H1 (cell line): ENCODE results near the gene EHHADH. TPM values are rescaled to one million over a fixed set of nuclear protein-coding genes. Genes with fewer than 3 reads are reported as not detected.

Source experiments
- CTCF ChIA-PET: fragments of 300-600 bp; sonication (Branson Sonifier 250); formaldehyde crosslinking; loops from one replicate; lab custom pipeline; 2021; ENCODE audit not compliant: partially characterized antibody; lab: Charles Lee
- POLR2A ChIA-PET: fragments of 300-600 bp; sonication (Branson Sonifier 250); formaldehyde crosslinking; loops from one replicate; lab custom pipeline; 2021; ENCODE audit warnings: inconsistent platforms; ENCODE audit not compliant: partially characterized antibody; lab: Charles Lee
- DNase-seq, 2 experiments: peaks; one replicate each; pipeline versions ENCODE4 v3.0.0 to v3.0.0-alpha.2; 2010 to 2022; ENCODE audit warnings: low spot score in 2 of 2, low read depth in 1 of 2, mixed read lengths in 1 of 2
- FAIRE-seq: peaks from 2 replicates; lab custom pipeline; 2011; peaks lifted over from hg19 to GRCh38; lab: Jason Lieb, UNC
- H2AFZ ChIP-seq: 2 replicates; pipeline ENCODE4 v1.8.1; 2012; ENCODE audit warnings: low read length, inconsistent platforms
- H2AK5ac ChIP-seq: 2 replicates; pipeline ENCODE4 v1.6.1; 2013; ENCODE audit warnings: low read depth, low read length
- H2BK120ac ChIP-seq: replicated peaks from 2 replicates; pipeline ENCODE3; 2013; ENCODE audit warnings: low read depth, low read length, inconsistent platforms
- H2BK12ac ChIP-seq: 2 replicates; pipeline ENCODE4 v1.6.1; 2013; ENCODE audit warnings: low read depth, low read length
- H2BK15ac ChIP-seq: 2 replicates; pipeline ENCODE4 v1.6.1; 2013; ENCODE audit warnings: low read length
- H2BK20ac ChIP-seq: 2 replicates; pipeline ENCODE4 v1.6.1; 2013; ENCODE audit warnings: low read length
- H2BK5ac ChIP-seq: 2 replicates; pipeline ENCODE4 v1.6.1; 2013; ENCODE audit warnings: low read depth, low read length
- H3K14ac ChIP-seq: 2 replicates; pipeline ENCODE4 v1.6.1; 2013; ENCODE audit warnings: inconsistent platforms; ENCODE audit not compliant: insufficient read length
- H3K18ac ChIP-seq: 2 replicates; pipeline ENCODE4 v1.6.1; 2013; ENCODE audit warnings: low read length; ENCODE audit errors: extremely low read depth
- H3K23ac ChIP-seq: 2 replicates; pipeline ENCODE4 v1.6.1; 2013; ENCODE audit warnings: inconsistent platforms; ENCODE audit not compliant: insufficient read length
- H3K23me2 ChIP-seq: 2 replicates; pipeline ENCODE4 v1.6.1; 2013; ENCODE audit warnings: low read depth, low read length
- H3K27ac ChIP-seq: 2 replicates; pipeline ENCODE4 v1.6.1; 2011; ENCODE audit warnings: low read depth, low read length, inconsistent platforms
- H3K27me3 ChIP-seq, 4 experiments: replicated peaks in 1 of 4; 1 replicate in 1 of 4; 2 replicates in 3 of 4; pipeline versions ENCODE4 v1.6.1 to v1.8.1; 2011 to 2013; ENCODE audit warnings: low read length in 3 of 4, mild to moderate bottlenecking in 3 of 4, inconsistent platforms in 2 of 4, mixed read lengths in 2 of 4, moderate library complexity in 1 of 4; ENCODE audit not compliant: control insufficient read depth in 3 of 4, insufficient read depth in 3 of 4; ENCODE audit errors: extremely low read depth in 1 of 4
- H3K36me3 ChIP-seq, 4 experiments: 2 replicates each; pipeline versions ENCODE4 v1.6.1 to v1.8.1; 2011 to 2013; ENCODE audit warnings: mild to moderate bottlenecking in 4 of 4, low read length in 3 of 4, moderate library complexity in 2 of 4, control low read depth in 1 of 4, inconsistent platforms in 1 of 4; ENCODE audit not compliant: insufficient read depth in 4 of 4, control insufficient read depth in 2 of 4
- H3K4ac ChIP-seq: replicated peaks from 2 replicates; pipeline ENCODE3; 2013; ENCODE audit warnings: low read length, low read depth, mixed read lengths, inconsistent platforms; ENCODE audit not compliant: insufficient read length
- H3K4me1 ChIP-seq, 4 experiments: replicated peaks in 1 of 4; 1 replicate in 1 of 4; 2 replicates in 3 of 4; pipeline versions ENCODE4 v1.6.1 to v1.8.1; 2011 to 2013; ENCODE audit warnings: low read length in 3 of 4, inconsistent platforms in 2 of 4, mixed read lengths in 1 of 4; ENCODE audit not compliant: insufficient read depth in 4 of 4, control insufficient read depth in 3 of 4
- H3K4me2 ChIP-seq, 2 experiments: 2 replicates each; pipeline versions ENCODE4 v1.6.1 to v1.8.1; 2011 to 2013; ENCODE audit warnings: low read depth in 2 of 2, low read length in 2 of 2, control low read depth in 1 of 2, inconsistent platforms in 1 of 2, mild to moderate bottlenecking in 1 of 2; ENCODE audit not compliant: insufficient read depth in 1 of 2
- H3K4me3 ChIP-seq, 4 experiments: fragments of 200-600, 300-600 bp in 1 of 4; sonication (generic), shearing (Covaris generic), sonication (Bioruptor Twin) in 1 of 4; 2 replicates each; pipeline versions ENCODE4 v1.5.1 to v1.8.1; 2011 to 2016; ENCODE audit warnings: low read length in 4 of 4, low read depth in 3 of 4, control low read depth in 2 of 4, inconsistent platforms in 2 of 4, mild to moderate bottlenecking in 2 of 4, mixed read lengths in 1 of 4, moderate library complexity in 1 of 4; ENCODE audit not compliant: insufficient read depth in 2 of 4; ENCODE audit errors: extremely low read depth in 1 of 4
- H3K56ac ChIP-seq: replicated peaks from 2 replicates; pipeline ENCODE3; 2013; ENCODE audit warnings: low read depth, mild to moderate bottlenecking, mixed read lengths, low read length, inconsistent platforms; ENCODE audit not compliant: insufficient read length
- H3K79me1 ChIP-seq: 2 replicates; pipeline ENCODE4 v1.6.1; 2013; ENCODE audit warnings: low read depth, low read length, control low read depth
- H3K79me2 ChIP-seq, 2 experiments: 2 replicates each; pipeline versions ENCODE4 v1.6.1 to v1.8.1; 2012 to 2013; ENCODE audit warnings: low read length in 2 of 2, mild to moderate bottlenecking in 2 of 2, inconsistent platforms in 1 of 2; ENCODE audit not compliant: insufficient read depth in 2 of 2, control insufficient read depth in 1 of 2
- H3K9ac ChIP-seq, 4 experiments: replicated peaks in 1 of 4; 1 replicate in 1 of 4; 2 replicates in 3 of 4; pipeline versions ENCODE4 v1.6.1 to v1.8.1; 2011 to 2013; ENCODE audit warnings: low read depth in 3 of 4, low read length in 3 of 4, control low read depth in 2 of 4, mild to moderate bottlenecking in 2 of 4, moderate library complexity in 2 of 4, inconsistent platforms in 1 of 4; ENCODE audit errors: extremely low read depth in 1 of 4
- H3K9me3 ChIP-seq, 2 experiments: 2 replicates each; pipeline versions ENCODE4 v1.6.1 to v1.8.1; 2012 to 2013; ENCODE audit warnings: mild to moderate bottlenecking in 2 of 2, moderate library complexity in 2 of 2, control low read depth in 1 of 2, inconsistent platforms in 1 of 2, low read depth in 1 of 2, low read length in 1 of 2, mixed read lengths in 1 of 2; ENCODE audit not compliant: insufficient read depth in 2 of 2
- H4K20me1 ChIP-seq, 2 experiments: replicated peaks in 1 of 2; 2 replicates each; pipeline versions ENCODE3 to v1.8.1; 2011 to 2013; ENCODE audit warnings: inconsistent platforms in 2 of 2, low read length in 2 of 2, mild to moderate bottlenecking in 1 of 2; ENCODE audit not compliant: insufficient read depth in 2 of 2, control insufficient read depth in 1 of 2
- H4K5ac ChIP-seq: 2 replicates; pipeline ENCODE4 v1.6.1; 2013; ENCODE audit warnings: low read length, low read depth, mixed read lengths, inconsistent platforms; ENCODE audit not compliant: insufficient read length
- H4K8ac ChIP-seq: 2 replicates; pipeline ENCODE4 v1.8.0; 2013; ENCODE audit warnings: mild to moderate bottlenecking, moderate library complexity, low read length, inconsistent platforms; ENCODE audit not compliant: insufficient read depth; ENCODE audit errors: extremely low read depth
- H4K91ac ChIP-seq: replicated peaks from 2 replicates; pipeline ENCODE3; 2013; ENCODE audit warnings: low read length, mixed read lengths, inconsistent platforms; ENCODE audit not compliant: insufficient read length
- TAF7 ChIP-seq: optimal IDR thresholded peaks from 2 replicates; pipeline ENCODE3; 2011; ENCODE audit warnings: low read depth, mild to moderate bottlenecking, inconsistent platforms, low read length, moderate library complexity, borderline replicate concordance
- WGBS, 2 experiments: shearing (Covaris generic) in 1 of 2; methylation state at CpG; one replicate each; pipeline versions ENCODE4 v1.1.6 to v1.1.7; 2013 to 2015; ENCODE audit warnings: low lambda C conversion rate in 2 of 2, mixed read lengths in 2 of 2, inconsistent platforms in 1 of 2, low coverage in 1 of 2, missing lambda C conversion rate in 1 of 2; ENCODE audit not compliant: insufficient replicate concordance in 2 of 2, insufficient coverage in 1 of 2, insufficient read length in 1 of 2; ENCODE audit errors: extremely low coverage in 1 of 2, missing lambda C conversion rate in 1 of 2; 5-methylcytosine and 5-hydroxymethylcytosine counted together
- polyA plus RNA-seq, 7 experiments: library from polyadenylated mRNA; depleted of rRNA in 3 of 7; stranded (reverse) in 5 of 7; unstranded in 2 of 7; fragments of >200 nt in 5 of 7; fragments of 200-250 nt in 2 of 7; gene quantifications; 1 replicate in 5 of 7; 2 replicates in 1 of 7; 4 replicates in 1 of 7; pipeline versions ENCODE4 v1.2.1 to v1.2.3, GENCODE V29; 2011 to 2013; ENCODE audit warnings: missing spikeins in 2 of 7, mixed read lengths in 2 of 7
- total RNA-seq: library from RNA; stranded (reverse); fragmentation: NEBNext Ultra II Directional; extraction: Animal tissue kit (Norgen Biotek cat#: 25700); gene quantifications from 2 replicates; pipeline ENCODE4 v1.2.1, GENCODE V29; 2021

The EHHADH gene
- total and polyA plus RNA-seq, 2 of the 8 experiments (the other 6 are each of a cell fraction or from before 2014, with no cell fraction given), result 1.4 to 3.5 TPM

GRCh38 chr3:185292238-185292637, 38.4 kb upstream of the EHHADH start:
- H3K36me3 ChIP-seq, result no peaks in the 10 kb centered on the region
- no peak overlapping the region for H3K27ac ChIP-seq
- no peak overlapping the region for H2BK12ac ChIP-seq
- H3K23ac ChIP-seq, result no peak overlapping the region
- H2BK15ac ChIP-seq, result no peak overlapping the region
- H4K20me1 ChIP-seq, result no peaks in the 10 kb centered on the region
- H2BK120ac ChIP-seq, result no peak overlapping the region
- no peak overlapping the region for H3K14ac ChIP-seq
- DNase-seq, result no peak
- H3K56ac ChIP-seq, result no peak overlapping the region
- no peak for FAIRE-seq
- H2BK20ac ChIP-seq, result no peak overlapping the region
- no peak overlapping the region for H4K91ac ChIP-seq
- no peak overlapping the region for H2AFZ ChIP-seq
- H2AK5ac ChIP-seq, result no peak overlapping the region
- TF ChIP-seq TAF7, result no peak
- H3K4ac ChIP-seq, result no peak overlapping the region
- no peak overlapping the region for H3K18ac ChIP-seq
- H3K4me1 ChIP-seq, result no peaks in the 10 kb centered on the region
- no peak overlapping the region for H2BK5ac ChIP-seq
- H3K4me3 ChIP-seq, result no peak overlapping the region
- POLR2A ChIA-PET, result no interaction called here
- H4K5ac ChIP-seq, result no peak overlapping the region
- no peak overlapping the region for H4K8ac ChIP-seq
- no peaks in the 10 kb centered on the region for H3K79me1 ChIP-seq
- CTCF ChIA-PET, result interaction anchor here (1.0 kb wide), 1 partner anchor 16 kb away, joined by 4 read pairs; no protein-coding TSS in a partner anchor
- H3K79me2 ChIP-seq, result no peaks in the 10 kb centered on the region
- H3K9ac ChIP-seq, result no peak overlapping the region
- H3K23me2 ChIP-seq, result no peaks in the 10 kb centered on the region
- H3K27me3 ChIP-seq, result no peaks in the 10 kb centered on the region
- 98% methylated on average over 7 of the region's 7 CpGs; no CpG with 5 or more reads in 1 of the 2 experiments for whole genome bisulfite sequencing, 2 experiments
- no peak overlapping the region for H3K4me2 ChIP-seq
- no peaks in the 10 kb centered on the region for H3K9me3 ChIP-seq
